Smooth muscle cell (in vitro differentiated cells): ENCODE measurements around the gene PDZK1IP1. TPM values are rescaled to one million over a fixed set of nuclear protein-coding genes. Genes with fewer than 3 reads are reported as not detected.

Source experiments
- DNase-seq: peaks from one replicate; lab custom pipeline; 2025; ENCODE audit not compliant: unreplicated experiment; lab: John Stamatoyannopoulos, UW
- H2AFZ ChIP-seq: fragments of 200-600 bp; sonication (generic); 2 replicates; pipeline ENCODE4 v1.6.0; 2016; ENCODE audit warnings: antibody characterized with exemption, low read depth, mild to moderate bottlenecking
- H3F3A ChIP-seq: fragments of 200-600 bp; sonication (generic); 2 replicates; pipeline ENCODE4 v1.6.0; 2017; ENCODE audit warnings: antibody characterized with exemption, low read depth
- H3K27ac ChIP-seq: fragments of 200-600 bp; sonication (generic); 2 replicates; pipeline ENCODE4 v1.5.1; 2016; ENCODE audit warnings: low read depth, mild to moderate bottlenecking
- H3K27me3 ChIP-seq: fragments of 200-600 bp; sonication (generic); 2 replicates; pipeline ENCODE4 v1.6.1; 2016; ENCODE audit warnings: low read depth, mild to moderate bottlenecking
- H3K36me3 ChIP-seq: fragments of 200-600 bp; sonication (generic); 2 replicates; pipeline ENCODE4 v1.5.1; 2016; ENCODE audit warnings: low read depth
- H3K4me1 ChIP-seq: fragments of 200-600 bp; sonication (generic); 2 replicates; pipeline ENCODE4 v1.5.1; 2016; ENCODE audit warnings: low read depth
- H3K4me2 ChIP-seq: fragments of 200-600 bp; sonication (generic); 2 replicates; pipeline ENCODE4 v1.6.0; 2016; ENCODE audit warnings: mild to moderate bottlenecking
- H3K4me3 ChIP-seq: fragments of 200-600 bp; sonication (generic); 2 replicates; pipeline ENCODE4 v1.5.1; 2016; ENCODE audit warnings: mild to moderate bottlenecking
- H3K79me2 ChIP-seq: fragments of 200-600 bp; sonication (generic); 2 replicates; pipeline ENCODE4 v1.6.0; 2016; ENCODE audit warnings: low read depth, mild to moderate bottlenecking
- H3K9ac ChIP-seq: fragments of 200-600 bp; sonication (generic); 2 replicates; pipeline ENCODE4 v1.6.0; 2016; ENCODE audit warnings: low read depth
- H3K9me3 ChIP-seq: fragments of 200-600 bp; sonication (generic); replicated peaks from 2 replicates; pipeline ENCODE4 v1.5.1; 2016; ENCODE audit warnings: low read depth
- H4K20me1 ChIP-seq: fragments of 200-600 bp; sonication (generic); 2 replicates; pipeline ENCODE4 v1.6.0; 2016; ENCODE audit warnings: low read depth
- CTCF ChIP-seq: fragments of 200-600 bp; sonication (generic); IDR thresholded peaks from 2 replicates; pipeline ENCODE4 v1.5.1; 2017; ENCODE audit warnings: borderline replicate concordance, mild to moderate bottlenecking, antibody characterized with exemption; ENCODE audit not compliant: insufficient read depth, poor library complexity, severe bottlenecking
- WGBS: methylation state at CpG from one replicate; pipeline ENCODE4 v1.1.7; 2016; ENCODE audit warnings: low lambda C conversion rate; 5-methylcytosine and 5-hydroxymethylcytosine counted together
- polyA plus RNA-seq: library from polyadenylated mRNA; unstranded; fragments of >200 nt; fragmentation: Nextera tagmentation; extraction: Ambion mirVana; gene quantifications from 2 replicates; pipeline ENCODE4 v1.2.1, GENCODE V29; 2016
- total RNA-seq: library from RNA; depleted of rRNA; stranded (reverse); fragments of >200 nt; gene quantifications from 2 replicates; pipeline ENCODE4 v1.2.3, GENCODE V29; 2014

Gene PDZK1IP1
- total and polyA plus RNA-seq, 2 experiments from 2014 or later: not detected

DNA sequence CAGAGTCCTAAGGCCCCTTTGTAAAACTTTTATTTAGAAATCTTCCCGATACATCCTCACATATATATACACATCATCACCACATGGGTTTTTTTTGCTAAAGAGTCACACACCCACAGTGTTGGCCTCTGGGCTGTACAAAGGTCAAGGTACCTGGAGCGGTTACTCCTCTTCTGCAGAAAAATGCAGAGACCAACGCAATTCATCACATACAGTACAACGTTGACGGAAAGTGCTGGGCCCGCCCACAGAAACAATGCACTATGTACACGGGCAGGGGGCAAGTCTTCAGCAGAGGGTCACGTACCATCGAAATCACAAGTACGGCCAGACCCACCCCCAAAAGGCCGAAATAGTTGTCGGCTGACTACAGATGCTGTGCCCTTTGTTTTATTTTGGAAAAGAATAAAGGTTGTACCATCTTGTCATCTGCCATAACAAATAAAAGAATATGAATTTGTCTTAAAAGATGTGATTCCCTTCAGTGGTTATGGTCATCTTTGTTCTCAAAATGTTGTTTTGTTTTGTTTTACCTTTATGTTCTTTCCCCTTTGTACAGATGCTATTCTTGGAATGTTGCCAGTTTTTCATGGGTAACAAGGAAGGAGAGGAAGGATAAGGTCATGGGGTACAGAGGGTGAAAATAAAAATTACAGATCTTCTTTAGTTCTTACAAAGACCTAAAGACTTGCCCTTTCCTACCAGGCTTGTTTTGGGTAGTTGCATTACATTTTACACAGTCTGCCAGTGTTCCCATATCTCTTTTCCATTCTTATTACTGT lies 26.6 kb upstream of the PDZK1IP1 start:
- WGBS: 88% methylated on average over 12 of the region's 12 CpGs
- no peak overlapping the region for H3K4me2 ChIP-seq
- no peak for DNase-seq

DNA sequence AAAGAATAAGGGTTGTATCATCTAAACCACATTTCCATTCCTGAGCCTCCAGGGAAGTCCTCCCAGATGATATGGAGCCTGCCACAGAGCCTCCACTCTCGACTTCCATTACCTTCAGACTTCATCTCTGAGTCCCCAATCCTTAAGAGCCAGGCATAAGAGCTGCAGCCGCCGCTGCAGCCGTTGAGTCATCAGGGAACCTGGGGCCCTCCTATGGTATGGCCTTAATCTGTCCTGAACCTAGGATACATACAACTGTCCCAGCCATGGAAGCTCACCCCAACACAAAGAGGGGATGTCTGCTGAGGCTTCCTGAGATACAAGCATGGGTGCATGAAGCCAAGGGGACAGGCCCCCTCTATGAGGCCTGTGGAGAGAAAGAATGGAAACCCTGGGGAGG lies 25.9 kb upstream of the PDZK1IP1 start:
- Histone ChIP-seq H3K36me3 (no peaks in the 10 kb centered on the region), H3K79me2 (no peaks in the 10 kb centered on the region), H3F3A (no peaks in the 10 kb centered on the region), H3K4me3 (no peak overlapping the region), H3K27me3 (peaks cover 25% of the 10 kb centered on the region), H4K20me1 (no peaks in the 10 kb centered on the region), H2AFZ (no peak overlapping the region), H3K9ac (no peak overlapping the region), H3K9me3 (no peaks in the 10 kb centered on the region), H3K27ac (no peak overlapping the region), H3K4me2 (no peak overlapping the region), H3K4me1 (no peaks in the 10 kb centered on the region)
- 74% methylated on average over 4 of the region's 4 CpGs for WGBS
- no peak for TF ChIP-seq CTCF
- DNase-seq: no peak

More for the DNA sequence above, 26.6 kb upstream of the PDZK1IP1 start:
- Histone ChIP-seq H4K20me1 (no peaks in the 10 kb centered on the region), H3K4me1 (no peaks in the 10 kb centered on the region), H3K27ac (no peak overlapping the region), H3F3A (no peaks in the 10 kb centered on the region), H3K9ac (no peak overlapping the region), H3K27me3 (peaks cover 33% of the 10 kb centered on the region), H3K4me3 (no peak overlapping the region), H2AFZ (no peak overlapping the region), H3K36me3 (no peaks in the 10 kb centered on the region), H3K9me3 (no peaks in the 10 kb centered on the region), H3K79me2 (no peaks in the 10 kb centered on the region)
- TF ChIP-seq CTCF: no peak

DNA sequence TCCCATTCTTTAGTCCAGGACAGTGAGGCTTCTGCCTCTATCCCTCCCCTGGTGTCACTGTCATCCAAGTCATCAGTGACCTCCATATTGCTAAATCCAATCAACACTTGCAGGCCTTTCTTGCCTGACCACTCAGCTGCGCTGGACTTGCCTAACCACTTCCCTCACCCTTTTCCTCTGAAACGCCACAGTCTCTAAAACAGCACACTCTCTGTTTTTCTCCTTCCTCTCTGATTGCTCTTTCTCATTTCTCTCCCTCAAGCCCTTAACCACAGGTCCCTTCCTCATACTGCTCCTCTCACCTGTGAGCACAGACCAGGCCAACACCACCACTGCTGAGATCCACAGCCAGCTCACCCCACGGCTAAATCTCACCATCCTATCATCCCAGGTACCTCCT lies 24.7 kb upstream of the PDZK1IP1 start:
- no peak for DNase-seq
- Histone ChIP-seq H3K79me2 (no peaks in the 10 kb centered on the region), H3K4me2 (no peak overlapping the region), H3K36me3 (no peaks in the 10 kb centered on the region), H3K9me3 (no peaks in the 10 kb centered on the region), H3K4me3 (no peak overlapping the region), H4K20me1 (no peaks in the 10 kb centered on the region), H3K27ac (no peak overlapping the region), H3F3A (no peaks in the 10 kb centered on the region), H3K9ac (no peak overlapping the region), H3K4me1 (no peaks in the 10 kb centered on the region), H3K27me3 (peaks cover 25% of the 10 kb centered on the region), H2AFZ (no peak overlapping the region)
- no peak for TF ChIP-seq CTCF
- 82% methylated on average over 3 of the region's 3 CpGs for WGBS
